B cell (primary cell): ENCODE results near the gene MTG2. TPM values are rescaled to one million over a fixed set of nuclear protein-coding genes. Genes with fewer than 3 reads are reported as not detected.

ENCODE experiments used
- ATAC-seq: fragments of 200-7000 bp; cut with Tn5 transposase; one replicate; pipeline ENCODE4 v1.10.0; 2021; ENCODE audit warnings: low read depth, mild to moderate bottlenecking, moderate number of reproducible peaks, moderate library complexity
- CTCF ChIA-PET: fragments of 350-600 bp; sonication (Branson Sonifier 250); formaldehyde crosslinking; loops from one replicate; lab custom pipeline; 2021; ENCODE audit warnings: antibody characterized with exemption, inconsistent platforms; lab: Charles Lee
- POLR2A ChIA-PET: fragments of 350-600 bp; sonication (Branson Sonifier 250); formaldehyde crosslinking; loops from one replicate; lab custom pipeline; 2021; ENCODE audit warnings: antibody characterized with exemption; lab: Charles Lee
- DNase-seq: peaks from one replicate; pipeline ENCODE4 v3.0.0; 2013
- H2AFZ ChIP-seq: 2 replicates; pipeline ENCODE4 v1.6.1; 2012; ENCODE audit warnings: mild to moderate bottlenecking, low read depth, low read length; ENCODE audit not compliant: insufficient read depth, poor library complexity, severe bottlenecking
- H3K27ac ChIP-seq, 2 donors: 1 replicate in 1 of 2; 2 replicates in 1 of 2; pipeline ENCODE4 v1.5.1; 2012 to 2013; ENCODE audit warnings: low read length in 2 of 2, mild to moderate bottlenecking in 2 of 2, moderate library complexity in 1 of 2
- H3K27me3 ChIP-seq, 4 experiments: fragments of 200-600 bp in 1 of 4; sonication (generic) in 1 of 4; replicated peaks in 1 of 4; 1 replicate in 2 of 4; 2 replicates in 2 of 4; pipeline versions ENCODE4 v1.6.1 to v1.7.0; 2013 to 2016; ENCODE audit warnings: low read length in 3 of 4, mild to moderate bottlenecking in 2 of 4, mixed read lengths in 1 of 4, moderate library complexity in 1 of 4; ENCODE audit not compliant: insufficient read depth in 4 of 4, control insufficient read depth in 3 of 4; ENCODE audit errors: control extremely low read depth in 1 of 4
- H3K36me3 ChIP-seq, 2 experiments: replicated peaks in 1 of 2; 1 replicate in 1 of 2; 2 replicates in 1 of 2; pipeline versions ENCODE4 v1.6.1 to v1.7.1; 2013; ENCODE audit warnings: low read length in 1 of 2; ENCODE audit not compliant: insufficient read depth in 2 of 2, control insufficient read depth in 1 of 2; ENCODE audit errors: control extremely low read depth in 1 of 2, extremely low read depth in 1 of 2
- H3K4me1 ChIP-seq, 2 donors: fragments of 200-600 bp in 1 of 2; sonication (generic) in 1 of 2; 1 replicate in 1 of 2; 2 replicates in 1 of 2; pipeline versions ENCODE4 v1.5.1 to v1.6.1; 2013 to 2017; ENCODE audit warnings: low read length in 2 of 2; ENCODE audit not compliant: control insufficient read depth in 2 of 2, insufficient read depth in 2 of 2
- H3K4me2 ChIP-seq: replicated peaks from 2 replicates; pipeline ENCODE3; 2012; ENCODE audit warnings: mild to moderate bottlenecking, low read depth, low read length; ENCODE audit not compliant: poor library complexity, severe bottlenecking
- H3K4me3 ChIP-seq, 5 experiments: fragments of 200-600 bp in 1 of 5; sonication (generic) in 1 of 5; 1 replicate in 3 of 5; 2 replicates in 2 of 5; pipeline versions ENCODE4 v1.5.1 to v1.7.0; 2011 to 2016; ENCODE audit warnings: low read length in 4 of 5, mild to moderate bottlenecking in 4 of 5, low read depth in 2 of 5, control low read depth in 1 of 5, moderate library complexity in 1 of 5; ENCODE audit not compliant: insufficient read depth in 1 of 5; ENCODE audit errors: control extremely low read depth in 1 of 5, extremely low read depth in 1 of 5
- H3K79me2 ChIP-seq: fragments of 200-600 bp; sonication (generic); one replicate; pipeline ENCODE4 v1.6.0; 2016; ENCODE audit warnings: low read length; ENCODE audit not compliant: control insufficient read depth, insufficient read depth
- H3K9ac ChIP-seq: fragments of 200-600 bp; sonication (generic); 2 replicates; pipeline ENCODE4 v1.6.1; 2017; ENCODE audit warnings: mild to moderate bottlenecking, low read length, moderate library complexity
- H3K9me3 ChIP-seq, 3 donors: one replicate each; pipeline versions ENCODE4 v1.6.1 to v1.7.1; 2013; ENCODE audit warnings: low read length in 2 of 3; ENCODE audit not compliant: control insufficient read depth in 2 of 3, insufficient read depth in 1 of 3; ENCODE audit errors: control extremely low read depth in 1 of 3
- H4K20me1 ChIP-seq: 2 replicates; pipeline ENCODE4 v1.6.0; 2012; ENCODE audit warnings: mild to moderate bottlenecking, low read length; ENCODE audit not compliant: insufficient read depth, control insufficient read depth, poor library complexity, severe bottlenecking
- H3K27ac Mint-ChIP-seq: one replicate; pipeline ENCODE4 v1.8.0; 2021; ENCODE audit warnings: mixed read lengths
- H3K27me3 Mint-ChIP-seq: one replicate; pipeline ENCODE4 v1.8.0; 2021; ENCODE audit warnings: mixed read lengths
- H3K4me1 Mint-ChIP-seq: one replicate; pipeline ENCODE4 v1.8.0; 2021; ENCODE audit warnings: mixed read lengths
- H3K4me3 Mint-ChIP-seq: one replicate; pipeline ENCODE4 v1.8.0; 2021; ENCODE audit warnings: mixed read lengths
- H3K9me3 Mint-ChIP-seq: one replicate; pipeline ENCODE4 v1.8.0; 2022; ENCODE audit warnings: mixed read lengths; ENCODE audit not compliant: insufficient read depth
- EZH2 ChIP-seq: IDR thresholded peaks from 2 replicates; pipeline ENCODE4 v1.6.1; 2012; ENCODE audit warnings: borderline replicate concordance, low read depth, mild to moderate bottlenecking, moderate library complexity, low read length; ENCODE audit not compliant: insufficient read depth, poor library complexity, severe bottlenecking
- WGBS: methylation state at CpG from one replicate; pipeline ENCODE4 v1.1.5; 2013; ENCODE audit warnings: missing lambda C conversion rate; ENCODE audit not compliant: insufficient coverage; 5-methylcytosine and 5-hydroxymethylcytosine counted together
- intact Hi-C: fragments of 100-400 bp; cut with micrococcal nuclease; formaldehyde crosslinking; loops from one replicate; pipeline ENCODE4 v1.10.0; 2022
- polyA plus RNA-seq: library from polyadenylated mRNA; depleted of rRNA; stranded (reverse); fragments of >200 nt; gene quantifications from 2 replicates; pipeline ENCODE4 v1.2.3, GENCODE V29; 2012
- total RNA-seq, 2 donors: library from RNA; stranded (reverse); fragments of 120-200 nt in 1 of 2; gene quantifications; 1 replicate in 1 of 2; 2 replicates in 1 of 2; pipeline versions ENCODE4 v1.2.3 to v1.2.4, GENCODE V29; 2013 to 2022
- TF ChIP-seq, protein P1 (sequence below): fragments of 200-600 bp; IDR thresholded peaks from one replicate; pipeline ENCODE4 v1.8.0; 2022; ENCODE audit warnings: antibody characterized with exemption, mild to moderate bottlenecking

MTG2 gene
- total and polyA plus RNA-seq, 2 donors (not counting 1 experiment from before 2014, with no cell fraction given) = 29.6 to 48.4 TPM

GRCh38 chr20:62141043-62141396 is 41.8 kb upstream of the MTG2 start:
- H3K4me3 Mint-ChIP-seq = peak overlapping the region; percentile 91
- H3K9me3 Mint-ChIP-seq = no peaks in the 10 kb centered on the region
- H3K27me3 ChIP-seq = no peaks in the 10 kb centered on the region
- no peak overlapping the region for H3K4me3 ChIP-seq
- H3K9me3 ChIP-seq = no peaks in the 10 kb centered on the region
- intact Hi-C loops = loop anchor here (5.0 kb wide), 1 partner anchor 74 kb away; the partner anchor contains the start of gene TAF4
- DNase-seq (no peak), ATAC-seq (no peak)
- WGBS = 89% methylated on average over 6 of the region's 7 CpGs
- H3K36me3 ChIP-seq = peaks cover 1 to 40% of the 10 kb centered on the region in 2 experiments
- H3K27me3 Mint-ChIP-seq = no peaks in the 10 kb centered on the region
- peak overlapping the region; percentile 91 for H3K4me2 ChIP-seq
- H3K27ac Mint-ChIP-seq = peak overlapping the region; percentile 90
- H3K4me1 ChIP-seq = peaks cover 24 to 29% of the 10 kb centered on the region in 2 donors
- H2AFZ ChIP-seq = no peak overlapping the region
- ChIA-PET CTCF (interaction anchor here (1.7 to 2.0 kb wide), 2 partner anchors 16 to 75 kb away, joined by 5 to 6 read pairs; no protein-coding TSS in a partner anchor), POLR2A (no interaction called here)
- H3K4me1 Mint-ChIP-seq = peaks cover 45% of the 10 kb centered on the region
- peaks cover 65% of the 10 kb centered on the region for H4K20me1 ChIP-seq
- no peak overlapping the region for H3K9ac ChIP-seq
- TF ChIP-seq, protein P1, sequence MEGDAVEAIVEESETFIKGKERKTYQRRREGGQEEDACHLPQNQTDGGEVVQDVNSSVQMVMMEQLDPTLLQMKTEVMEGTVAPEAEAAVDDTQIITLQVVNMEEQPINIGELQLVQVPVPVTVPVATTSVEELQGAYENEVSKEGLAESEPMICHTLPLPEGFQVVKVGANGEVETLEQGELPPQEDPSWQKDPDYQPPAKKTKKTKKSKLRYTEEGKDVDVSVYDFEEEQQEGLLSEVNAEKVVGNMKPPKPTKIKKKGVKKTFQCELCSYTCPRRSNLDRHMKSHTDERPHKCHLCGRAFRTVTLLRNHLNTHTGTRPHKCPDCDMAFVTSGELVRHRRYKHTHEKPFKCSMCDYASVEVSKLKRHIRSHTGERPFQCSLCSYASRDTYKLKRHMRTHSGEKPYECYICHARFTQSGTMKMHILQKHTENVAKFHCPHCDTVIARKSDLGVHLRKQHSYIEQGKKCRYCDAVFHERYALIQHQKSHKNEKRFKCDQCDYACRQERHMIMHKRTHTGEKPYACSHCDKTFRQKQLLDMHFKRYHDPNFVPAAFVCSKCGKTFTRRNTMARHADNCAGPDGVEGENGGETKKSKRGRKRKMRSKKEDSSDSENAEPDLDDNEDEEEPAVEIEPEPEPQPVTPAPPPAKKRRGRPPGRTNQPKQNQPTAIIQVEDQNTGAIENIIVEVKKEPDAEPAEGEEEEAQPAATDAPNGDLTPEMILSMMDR = no peak
- no peak for TF ChIP-seq EZH2
- H3K79me2 ChIP-seq = peaks cover 39% of the 10 kb centered on the region
- peak overlapping the region in 1 of 2 donors; percentile 75 for H3K27ac ChIP-seq
